ENCODE data around the gene IFNLR1.

- TF ChIP-seq CTCF (IDR thresholded peaks at IDR 0.05) (no peak), POLR2A (IDR thresholded peaks at IDR 0.05) (no peak)
Observed at GRCh38 chr1:24126672-24127023, 60.4 kb downstream of the IFNLR1 start.

All from testis (tissue), 2 donors.